Measurements from ENCODE around the gene ADGRB2. TPM values are rescaled to one million over a fixed set of nuclear protein-coding genes. Genes with fewer than 3 reads are reported as not detected.

ADGRB2 gene
- total and polyA plus RNA-seq, 8 donors, result 0.61 to 4.9 (median 1.9) TPM; not detected in 1

- no peak for TF ChIP-seq POLR2AphosphoS5 (IDR thresholded peaks at IDR 0.05)
- no peak for TF ChIP-seq POLR2A (IDR thresholded peaks at IDR 0.05)
- TF ChIP-seq CTCF (IDR thresholded peaks at IDR 0.05), result no peak
- TF ChIP-seq EP300 (IDR thresholded peaks at IDR 0.05), result no peak
- Histone ChIP-seq H3K9me3 (no peaks in the 10 kb centered on the region), H3K27me3 (peaks cover 0 to 6% (median 0%) of the 10 kb centered on the region in 3 donors), H3K4me1 (no peaks in the 10 kb centered on the region), H3K4me3 (peak overlapping the region in 3 of 4 donors; percentile 16 to 23 (median 21)), H3K36me3 (no peaks in the 10 kb centered on the region), H3K27ac (peak overlapping the region in 3 of 5 donors; percentile 4 to 60 (median 35))
- WGBS, 5 donors, result 32 to 48% (median 36%) methylated on average over 13 of the region's 13 CpGs
- no peak for DNase-seq
- intact Hi-C loops (cut with DNase I; ENCODE audit: low total_unique reads), result no loop called here
Measured at GRCh38 chr1:31802190-31803150, 38.3 kb upstream of the ADGRB2 start.

- H3K4me1 ChIP-seq, result no peaks in the 10 kb centered on the region
- no peak for DNase-seq
- TF ChIP-seq POLR2AphosphoS5 (IDR thresholded peaks at IDR 0.05) (no peak), EP300 (IDR thresholded peaks at IDR 0.05) (no peak), POLR2A (IDR thresholded peaks at IDR 0.05) (no peak), CTCF (IDR thresholded peaks at IDR 0.05) (no peak)
- no peaks in the 10 kb centered on the region for H3K36me3 ChIP-seq
- peaks cover 0 to 14% (median 0%) of the 10 kb centered on the region in 3 donors for H3K27me3 ChIP-seq
- H3K4me3 ChIP-seq, result no peak overlapping the region
- H3K9me3 ChIP-seq, result no peaks in the 10 kb centered on the region
- H3K27ac ChIP-seq, result no peak overlapping the region
- 73 to 88% (median 79%) methylated on average over 1 of the region's 1 CpG for WGBS, 5 donors
- intact Hi-C loops (cut with DNase I; ENCODE audit: low total_unique reads), result no loop called here
Measured at GRCh38 chr1:31801458-31801857, 37.3 kb upstream of the ADGRB2 start.

GRCh38 chr1:31800674-31800967 is 36.5 kb upstream of the ADGRB2 start:
- WGBS, 5 donors, result 97 to 100% (median 97%) methylated on average over 3 to 4 of the region's 4 CpGs
- Histone ChIP-seq H3K4me3 (no peak overlapping the region), H3K9me3 (no peaks in the 10 kb centered on the region), H3K27me3 (peaks cover 0 to 15% (median 0%) of the 10 kb centered on the region in 3 donors), H3K36me3 (no peaks in the 10 kb centered on the region), H3K4me1 (no peaks in the 10 kb centered on the region), H3K27ac (no peak overlapping the region)
- DNase-seq, result no peak
- intact Hi-C loops (cut with DNase I; ENCODE audit: low total_unique reads), result no loop called here
- TF ChIP-seq EP300 (IDR thresholded peaks at IDR 0.05) (no peak), POLR2A (IDR thresholded peaks at IDR 0.05) (no peak), POLR2AphosphoS5 (IDR thresholded peaks at IDR 0.05) (no peak), CTCF (IDR thresholded peaks at IDR 0.05) (no peak)

- H3K27ac ChIP-seq, result no peak overlapping the region
- H3K36me3 ChIP-seq, result no peaks in the 10 kb centered on the region
- intact Hi-C loops (cut with DNase I; ENCODE audit: low total_unique reads), result no loop called here
- TF ChIP-seq EP300 (IDR thresholded peaks at IDR 0.05) (no peak), CTCF (IDR thresholded peaks at IDR 0.05) (no peak), POLR2A (IDR thresholded peaks at IDR 0.05) (no peak), POLR2AphosphoS5 (IDR thresholded peaks at IDR 0.05) (no peak)
- H3K4me3 ChIP-seq, result no peak overlapping the region
- no peaks in the 10 kb centered on the region for H3K9me3 ChIP-seq
- 87 to 93% (median 90%) methylated on average over 6 to 16 of the region's 16 CpGs for WGBS, 5 donors
- no peak for DNase-seq
- no peaks in the 10 kb centered on the region for H3K4me1 ChIP-seq
- H3K27me3 ChIP-seq, result peaks cover 0 to 15% (median 0%) of the 10 kb centered on the region in 3 donors
Measured at GRCh38 chr1:31799895-31800673, 35.9 kb upstream of the ADGRB2 start.
